ENCODE data around the gene WHRN.

The WHRN gene

GRCh38 chr9:114397219-114397847 is 107.9 kb downstream of the WHRN start:
- no peak for DNase-seq (ENCODE audit: low spot score)

- DNase-seq (ENCODE audit: low spot score): no peak
These were observed 108.6 kb downstream of the WHRN start for GRCh38 chr9:114396558-114397218.

- DNase-seq (ENCODE audit: low spot score): no peak
These were observed 109.5 kb downstream of the WHRN start for GRCh38 chr9:114395768-114396167.

GRCh38 chr9:114395334-114395617 is 110.0 kb downstream of the WHRN start:
- DNase-seq (ENCODE audit: low spot score): no peak

GRCh38 chr9:114394523-114395333 is 110.5 kb downstream of the WHRN start:
- DNase-seq (ENCODE audit: low spot score): no peak

GRCh38 chr9:114392749-114393112 is 112.5 kb downstream of the WHRN start:
- no peak for DNase-seq (ENCODE audit: low spot score)

- DNase-seq (ENCODE audit: low spot score): no peak
These were observed 114.3 kb downstream of the WHRN start for GRCh38 chr9:114390952-114391351.

GRCh38 chr9:114389612-114390368 is 115.5 kb downstream of the WHRN start:
- DNase-seq (ENCODE audit: low spot score): no peak

- DNase-seq (ENCODE audit: low spot score): no peak
These were observed 116.4 kb downstream of the WHRN start for GRCh38 chr9:114388764-114389375.

GRCh38 chr9:114388357-114388682 is 117.0 kb downstream of the WHRN start:
- DNase-seq (ENCODE audit: low spot score): no peak

GRCh38 chr9:114387680-114388356 is 117.5 kb downstream of the WHRN start, which contains the start of gene AKNA:
Gene AKNA (minus strand): TSS chr9:114387982. CDS start chr9:114381333, 6,649 bp downstream.
- DNase-seq (ENCODE audit: low spot score): peak; percentile 62

- no peak for DNase-seq (ENCODE audit: low spot score)
These were observed 118.2 kb downstream of the WHRN start for GRCh38 chr9:114386886-114387679.

GRCh38 chr9:114386361-114386885 is 118.8 kb downstream of the WHRN start:
- DNase-seq (ENCODE audit: low spot score): no peak

- DNase-seq (ENCODE audit: low spot score): no peak
These were observed 119.7 kb downstream of the WHRN start for GRCh38 chr9:114385397-114386181.

GRCh38 chr9:114384836-114385396 is 120.4 kb downstream of the WHRN start:
- no peak for DNase-seq (ENCODE audit: low spot score)

GRCh38 chr9:114384341-114384740 is 120.9 kb downstream of the WHRN start:
- DNase-seq (ENCODE audit: low spot score): no peak

- no peak for DNase-seq (ENCODE audit: low spot score)
These were observed 121.6 kb downstream of the WHRN start for GRCh38 chr9:114383521-114384231.

GRCh38 chr9:114382699-114383520 is 122.4 kb downstream of the WHRN start:
- no peak for DNase-seq (ENCODE audit: low spot score)

All from D341Med (cell line).